Measurements from ENCODE around the gene ZNF80. TPM values are rescaled to one million over a fixed set of nuclear protein-coding genes. Genes with fewer than 3 reads are reported as not detected.

Gene ZNF80
- polyA plus RNA-seq, 1 experiment: not detected

- Histone ChIP-seq H3K27me3 (ENCODE audit: control insufficient read depth, insufficient read depth, low read length) (no peaks in the 10 kb centered on the region; the same call in 1 of the 2 replicates), H3K36me3 (ENCODE audit: control insufficient read depth, insufficient read depth, low read length) (no peaks in the 10 kb centered on the region), H3K4me3 (ENCODE audit: low read depth, low read length) (no peak overlapping the region)
- ChIA-PET CTCF (interaction anchor here (0.9 kb wide), 1 partner anchor 14 kb away, joined by 3 read pairs; no protein-coding TSS in a partner anchor), POLR2A (interaction anchor here (0.6 kb wide), 1 partner anchor 844 kb away, joined by 4 read pairs; no protein-coding TSS in a partner anchor)
- TF ChIP-seq, protein P1, sequence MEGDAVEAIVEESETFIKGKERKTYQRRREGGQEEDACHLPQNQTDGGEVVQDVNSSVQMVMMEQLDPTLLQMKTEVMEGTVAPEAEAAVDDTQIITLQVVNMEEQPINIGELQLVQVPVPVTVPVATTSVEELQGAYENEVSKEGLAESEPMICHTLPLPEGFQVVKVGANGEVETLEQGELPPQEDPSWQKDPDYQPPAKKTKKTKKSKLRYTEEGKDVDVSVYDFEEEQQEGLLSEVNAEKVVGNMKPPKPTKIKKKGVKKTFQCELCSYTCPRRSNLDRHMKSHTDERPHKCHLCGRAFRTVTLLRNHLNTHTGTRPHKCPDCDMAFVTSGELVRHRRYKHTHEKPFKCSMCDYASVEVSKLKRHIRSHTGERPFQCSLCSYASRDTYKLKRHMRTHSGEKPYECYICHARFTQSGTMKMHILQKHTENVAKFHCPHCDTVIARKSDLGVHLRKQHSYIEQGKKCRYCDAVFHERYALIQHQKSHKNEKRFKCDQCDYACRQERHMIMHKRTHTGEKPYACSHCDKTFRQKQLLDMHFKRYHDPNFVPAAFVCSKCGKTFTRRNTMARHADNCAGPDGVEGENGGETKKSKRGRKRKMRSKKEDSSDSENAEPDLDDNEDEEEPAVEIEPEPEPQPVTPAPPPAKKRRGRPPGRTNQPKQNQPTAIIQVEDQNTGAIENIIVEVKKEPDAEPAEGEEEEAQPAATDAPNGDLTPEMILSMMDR (IDR thresholded peaks at IDR 0.05; ENCODE audit: insufficient read depth, low read depth, low read length): no peak
- no peak for DNase-seq (ENCODE audit: low read depth)
Measured at GRCh38 chr3:114192136-114192535, 45.2 kb downstream of the ZNF80 start.

DNA sequence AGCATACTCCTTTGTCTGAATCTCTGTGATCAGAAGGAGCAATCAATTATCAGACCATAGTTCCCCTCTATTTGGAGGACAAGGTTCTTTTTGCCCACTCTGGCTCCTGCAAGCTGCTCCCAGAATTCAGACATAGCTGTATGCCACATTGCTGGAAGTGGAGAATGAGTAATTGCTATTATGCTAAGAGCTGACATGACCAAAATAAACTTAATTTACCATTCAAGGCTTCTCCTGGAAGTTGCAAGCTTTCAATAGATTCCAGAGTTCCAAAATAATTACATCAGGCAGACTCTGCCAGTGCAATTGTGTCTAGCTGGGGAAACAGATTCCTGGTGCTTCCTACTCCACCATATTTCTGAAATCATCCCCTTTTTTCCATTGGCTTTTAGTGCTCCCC is 50.9 kb downstream of the ZNF80 start:
- no peaks in the 10 kb centered on the region; the same call in 1 of the 2 replicates for H3K27me3 ChIP-seq (ENCODE audit: control insufficient read depth, insufficient read depth, low read length)
- no peak for DNase-seq (ENCODE audit: low read depth)
- TF ChIP-seq, protein P1 (IDR thresholded peaks at IDR 0.05; ENCODE audit: insufficient read depth, low read depth, low read length): no peak
- H3K4me3 ChIP-seq (ENCODE audit: low read depth, low read length): no peak overlapping the region
- H3K36me3 ChIP-seq (ENCODE audit: control insufficient read depth, insufficient read depth, low read length): no peaks in the 10 kb centered on the region
- ChIA-PET POLR2A (no interaction called here), CTCF (no interaction called here)

Other genes with a start within 250 kb of the ZNF80 start
- 1.3 and 1.9 TPM in 2 replicates for gene CCDC191, start 181.1 kb downstream of the ZNF80 start, polyA plus RNA-seq (2011; rRNA removed)
- 5.3 and 7.5 TPM in 2 replicates for gene QTRT2, start 180.8 kb downstream of the ZNF80 start, polyA plus RNA-seq (2011; rRNA removed)
- gene DRD3, start 58.5 kb downstream of the ZNF80 start, polyA plus RNA-seq (2011; rRNA removed): not detected in 2 replicates
- not detected in 2 replicates for gene TIGIT, start 56.5 kb upstream of the ZNF80 start, polyA plus RNA-seq (2011; rRNA removed)

All from BJ (cell line).